ENCODE data around the gene ATE1.
"Not testable (repeated sequence)": the region's sequence is repeated elsewhere in the genome, so short reads cannot be mapped to it uniquely, and the experiment has no call there.

ATE1 gene

GRCh38 chr10:121788717-121789116 lies 139.1 kb downstream of the ATE1 start:
- DNase-seq (ENCODE audit: low read depth) = no peak

- no peak for DNase-seq (ENCODE audit: low read depth)
Observed at GRCh38 chr10:121788115-121788514, 139.7 kb downstream of the ATE1 start.

GRCh38 chr10:121787169-121787568 lies 140.7 kb downstream of the ATE1 start:
- no peak for DNase-seq (ENCODE audit: low read depth)

- no peak for DNase-seq (ENCODE audit: low read depth)
Observed at GRCh38 chr10:121783782-121784372, 144.0 kb downstream of the ATE1 start.

- no peak for DNase-seq (ENCODE audit: low read depth)
Observed at GRCh38 chr10:121781101-121781500, 146.7 kb downstream of the ATE1 start.

- DNase-seq (ENCODE audit: low read depth) = no peak
Observed at GRCh38 chr10:121774813-121775212, 153.0 kb downstream of the ATE1 start.

GRCh38 chr10:121774404-121774803 lies 153.4 kb downstream of the ATE1 start:
- DNase-seq (ENCODE audit: low read depth) = no peak

- DNase-seq (ENCODE audit: low read depth) = no peak
Observed at GRCh38 chr10:121772884-121773283, 154.9 kb downstream of the ATE1 start.

- no peak for DNase-seq (ENCODE audit: low read depth)
Observed at GRCh38 chr10:121772406-121772805, 155.4 kb downstream of the ATE1 start.

GRCh38 chr10:121771966-121772365 lies 155.9 kb downstream of the ATE1 start:
- DNase-seq (ENCODE audit: low read depth) = no peak

- no peak for DNase-seq (ENCODE audit: low read depth)
Observed at GRCh38 chr10:121766426-121766825, 161.4 kb downstream of the ATE1 start.

GRCh38 chr10:121765204-121765603 lies 162.6 kb downstream of the ATE1 start:
- no peak for DNase-seq (ENCODE audit: low read depth)

GRCh38 chr10:121764233-121764942 lies 163.4 kb downstream of the ATE1 start:
- no peak for DNase-seq (ENCODE audit: low read depth)

- not testable (repeated sequence) for DNase-seq (ENCODE audit: low read depth)
Observed at GRCh38 chr10:121757241-121757640, 170.6 kb downstream of the ATE1 start.

GRCh38 chr10:121755496-121755895 lies 172.3 kb downstream of the ATE1 start:
- not testable (repeated sequence) for DNase-seq (ENCODE audit: low read depth)

GRCh38 chr10:121754666-121755065 lies 173.2 kb downstream of the ATE1 start:
- no peak for DNase-seq (ENCODE audit: low read depth)

- peak; percentile 31 for DNase-seq (ENCODE audit: low read depth)
Observed at GRCh38 chr10:121753726-121754476, 173.9 kb downstream of the ATE1 start.

GRCh38 chr10:121751191-121751760 lies 176.6 kb downstream of the ATE1 start:
- DNase-seq (ENCODE audit: low read depth) = no peak

GRCh38 chr10:121747163-121747775 lies 180.6 kb downstream of the ATE1 start:
- no peak for DNase-seq (ENCODE audit: low read depth)

- DNase-seq (ENCODE audit: low read depth) = no peak
Observed at GRCh38 chr10:121741248-121741792, 186.5 kb downstream of the ATE1 start.

GRCh38 chr10:121740069-121740468 lies 187.8 kb downstream of the ATE1 start:
- DNase-seq (ENCODE audit: low read depth) = no peak

GRCh38 chr10:121739114-121739513 lies 188.7 kb downstream of the ATE1 start:
- DNase-seq (ENCODE audit: low read depth) = no peak

Data from HS-27A (cell line).